BLaER1 treated with 17β-estradiol and CSF1 and Interleukin-3, amounts not matched to agents 10 nM and 100 nM (cell line): ENCODE measurements around the gene STK39.
"Not testable (repeated sequence)": the region's sequence is repeated elsewhere in the genome, so short reads cannot be mapped to it uniquely, and the experiment has no call there.

ENCODE experiments used
- H3K27ac ChIP-seq, 11 experiments: shearing (Covaris generic); formaldehyde crosslinking; 2 replicates each; pipeline ENCODE4 v1.8.1; 2022
- H3K27me3 ChIP-seq, 11 experiments: shearing (Covaris generic); formaldehyde crosslinking; 2 replicates each; pipeline ENCODE4 v1.8.1; 2022
- H3K36me3 ChIP-seq, 11 experiments: shearing (Covaris generic); formaldehyde crosslinking; 2 replicates each; pipeline ENCODE4 v1.8.1; 2022
- H3K4me1 ChIP-seq, 10 experiments: shearing (Covaris generic); formaldehyde crosslinking; 2 replicates each; pipeline ENCODE4 v1.8.1; 2022
- H3K4me2 ChIP-seq, 11 experiments: shearing (Covaris generic); formaldehyde crosslinking; 2 replicates each; pipeline ENCODE4 v1.8.1; 2022
- H3K4me3 ChIP-seq, 10 experiments: shearing (Covaris generic); formaldehyde crosslinking; 2 replicates each; pipeline ENCODE4 v1.8.1; 2022
- H3K9ac ChIP-seq, 11 experiments: shearing (Covaris generic); formaldehyde crosslinking; 2 replicates each; pipeline ENCODE4 v1.8.1; 2022
- H3K9me3 ChIP-seq, 11 experiments: shearing (Covaris generic); formaldehyde crosslinking; replicated peaks in 1 of 11; 2 replicates each; pipeline ENCODE4 v1.8.1; 2022
- H4K20me1 ChIP-seq, 11 experiments: shearing (Covaris generic); formaldehyde crosslinking; 2 replicates each; pipeline ENCODE4 v1.8.1; 2022
- Cebpa-rat ChIP-seq, 11 experiments: shearing (Covaris generic); IDR thresholded peaks; 2 replicates each; pipeline ENCODE4 v1.8.1; 2022

The STK39 gene

DNA sequence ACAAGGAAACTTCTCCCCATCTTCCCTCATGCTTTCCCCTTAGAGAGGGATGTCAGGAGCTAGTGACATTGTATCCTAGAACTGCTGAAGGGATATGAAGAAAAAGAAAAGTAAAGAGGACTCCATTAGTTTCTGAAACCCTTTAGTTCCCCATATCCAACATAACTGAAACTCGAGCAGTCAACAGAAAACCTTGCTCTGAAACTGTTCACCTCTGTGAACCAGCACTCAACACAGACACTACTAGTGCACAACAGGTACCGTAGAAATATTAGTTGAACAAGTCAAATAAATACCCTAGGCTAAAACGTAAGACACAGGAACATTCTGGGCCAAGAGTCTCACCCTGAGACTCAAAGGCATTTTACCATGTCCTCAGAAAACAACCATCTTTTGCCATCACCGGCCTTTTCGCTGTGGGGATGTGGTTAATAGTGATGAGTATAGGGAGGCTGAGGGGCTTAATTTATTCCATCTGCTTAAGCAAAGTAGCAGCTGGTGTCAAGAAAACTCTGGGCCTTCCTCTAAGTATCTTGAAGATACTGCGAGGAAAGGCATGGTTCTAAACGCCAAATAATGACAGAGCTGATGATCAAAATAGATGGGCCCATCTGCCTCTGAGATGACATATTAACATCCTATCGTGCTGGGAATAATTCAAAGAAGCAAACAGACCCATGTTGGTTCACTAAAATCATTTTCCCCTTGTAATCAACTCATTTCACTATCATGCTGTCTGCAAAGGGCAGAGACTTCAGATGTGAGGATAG is 156.8 kb downstream of the STK39 start:
- Histone ChIP-seq H3K4me1 (peaks cover 7 to 30% (median 13%) of the 10 kb centered on the region in 10 experiments; a peak in 18 of 20 replicates), H4K20me1 (no peaks in the 10 kb centered on the region; a peak in 1 of 22 replicates), H3K9ac (no peak overlapping the region), H3K9me3 (0 out of 22 replicates have a peak, but pooled peaks cover 0 to 8% (median 0%) of the 10 kb centered on the region in 11 experiments), H3K27me3 (no peaks in the 10 kb centered on the region), H3K4me3 (no peak overlapping the region), H3K4me2 (no peak overlapping the region), H3K27ac (no peak overlapping the region), H3K36me3 (peaks cover 8 to 99% (median 64%) of the 10 kb centered on the region in 11 experiments; a peak in 20 of 22 replicates)
- TF ChIP-seq Cebpa-rat (IDR thresholded peaks at IDR 0.05), result no peak

DNA sequence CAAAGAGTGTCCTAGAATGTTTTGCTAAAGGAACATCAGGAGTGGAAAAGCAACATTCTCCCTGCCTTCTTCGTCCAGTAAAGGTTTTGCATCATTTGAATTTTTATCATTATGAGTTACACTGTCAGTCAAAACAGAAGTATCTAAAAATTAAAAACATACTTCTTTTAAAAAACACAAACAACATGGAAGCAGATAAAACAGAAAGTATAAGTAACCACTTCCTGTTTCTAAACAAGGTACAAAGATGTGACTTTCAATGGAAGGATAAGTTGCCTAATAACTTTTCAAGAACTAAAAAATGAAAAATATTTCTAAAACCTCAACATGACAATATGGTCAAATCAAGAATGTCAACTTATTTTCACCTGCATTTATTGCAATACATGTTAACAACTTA is 158.2 kb downstream of the STK39 start:
- peak overlapping the region in 5 of 11 experiments; percentile 13 to 39 (median 23); a peak in 4 of 22 replicates for H3K27ac ChIP-seq
- H3K9me3 ChIP-seq, result 0 out of 22 replicates have a peak, but pooled peaks cover 0 to 8% (median 0%) of the 10 kb centered on the region in 11 experiments
- H3K36me3 ChIP-seq, result peaks cover 8 to 99% (median 58%) of the 10 kb centered on the region in 11 experiments; a peak in 20 of 22 replicates
- no peak overlapping the region for H3K4me3 ChIP-seq
- no peak overlapping the region for H3K9ac ChIP-seq
- H3K27me3 ChIP-seq, result no peaks in the 10 kb centered on the region
- no peak for TF ChIP-seq Cebpa-rat (IDR thresholded peaks at IDR 0.05)
- H3K4me1 ChIP-seq, result peaks cover 7 to 30% (median 13%) of the 10 kb centered on the region in 10 experiments; a peak in 18 of 20 replicates
- peak overlapping the region in 9 of 11 experiments; percentile 12 to 54 (median 29); a peak in 10 of 22 replicates for H3K4me2 ChIP-seq
- H4K20me1 ChIP-seq, result no peaks in the 10 kb centered on the region; a peak in 1 of 22 replicates

DNA sequence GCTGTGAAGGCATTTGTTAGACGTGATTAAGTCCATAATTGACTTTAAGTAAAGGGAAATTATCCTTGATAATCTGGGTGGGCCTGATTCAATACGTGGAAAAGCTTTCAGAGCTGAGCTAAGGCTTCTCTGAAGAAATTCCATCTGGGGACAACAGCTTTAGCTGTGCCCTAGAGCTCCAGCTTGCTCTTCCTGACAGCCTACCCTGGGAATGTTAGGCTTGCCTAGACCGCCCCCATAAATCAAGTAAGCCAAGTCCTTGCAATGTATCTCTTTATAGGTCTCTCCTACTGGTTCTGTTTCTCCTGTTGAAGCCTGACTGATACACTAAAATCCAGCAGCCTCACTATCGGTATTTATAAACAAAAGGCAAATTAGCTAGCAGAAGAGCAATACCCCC is 160.0 kb downstream of the STK39 start:
- Histone ChIP-seq H3K4me2 (no peak overlapping the region), H3K36me3 (peaks cover 0 to 99% (median 67%) of the 10 kb centered on the region in 11 experiments; a peak in 19 of 22 replicates), H3K27ac (no peak overlapping the region), H3K9ac (no peak overlapping the region), H3K9me3 (peaks cover 0 to 14% (median 3%) of the 10 kb centered on the region in 11 experiments; a peak in 11 of 22 replicates), H3K4me3 (no peak overlapping the region), H3K4me1 (peaks cover 7 to 30% (median 13%) of the 10 kb centered on the region in 10 experiments; a peak in 18 of 20 replicates), H4K20me1 (no peaks in the 10 kb centered on the region; a peak in 1 of 22 replicates), H3K27me3 (no peaks in the 10 kb centered on the region)
- TF ChIP-seq Cebpa-rat (IDR thresholded peaks at IDR 0.05), result no peak

GRCh38 chr2:168086851-168087250 is 160.5 kb downstream of the STK39 start:
- H3K4me3 ChIP-seq, result no peak overlapping the region
- no peaks in the 10 kb centered on the region for H3K27me3 ChIP-seq
- no peak for TF ChIP-seq Cebpa-rat (IDR thresholded peaks at IDR 0.05)
- H3K4me2 ChIP-seq, result no peak overlapping the region
- H4K20me1 ChIP-seq, result no peaks in the 10 kb centered on the region; a peak in 1 of 22 replicates
- peaks cover 2 to 99% (median 66%) of the 10 kb centered on the region in 11 experiments; a peak in 19 of 22 replicates for H3K36me3 ChIP-seq
- no peak overlapping the region for H3K9ac ChIP-seq
- H3K4me1 ChIP-seq, result peaks cover 7 to 30% (median 13%) of the 10 kb centered on the region in 10 experiments; a peak in 18 of 20 replicates
- H3K9me3 ChIP-seq, result peaks cover 0 to 19% (median 9%) of the 10 kb centered on the region in 11 experiments; a peak in 16 of 22 replicates
- no peak overlapping the region for H3K27ac ChIP-seq

DNA sequence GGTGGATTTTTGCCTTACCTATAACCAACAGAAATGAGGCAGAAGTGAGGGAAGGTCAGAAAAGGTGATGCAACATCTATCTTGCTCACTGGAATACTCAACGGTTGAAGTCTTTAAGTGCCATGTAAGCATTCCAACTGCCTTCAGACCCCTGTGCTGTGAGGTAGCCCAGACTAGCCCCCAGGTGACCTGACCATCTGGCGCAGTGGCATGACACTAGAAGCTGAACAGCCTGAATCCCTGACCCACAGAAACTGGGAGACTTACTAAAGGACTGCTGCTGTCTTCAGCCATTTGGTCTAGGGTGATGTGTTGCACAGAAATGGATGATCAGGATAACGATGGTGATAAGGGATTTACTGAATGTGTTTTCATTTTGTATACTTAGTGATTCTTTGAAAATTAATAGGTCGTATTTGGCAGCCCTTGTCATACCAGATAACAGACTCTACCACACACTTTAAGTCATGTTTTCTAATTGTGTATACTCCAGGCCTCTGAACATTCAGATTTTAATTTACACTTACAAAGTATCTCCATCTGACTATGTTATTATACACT is 161.5 kb downstream of the STK39 start:
- Histone ChIP-seq H3K9ac (no peak overlapping the region), H3K4me2 (no peak overlapping the region; a peak in 1 of 22 replicates), H3K9me3 (peaks cover 3 to 26% (median 14%) of the 10 kb centered on the region in 11 experiments; a peak in 16 of 22 replicates), H3K27ac (no peak overlapping the region), H3K27me3 (no peaks in the 10 kb centered on the region), H3K4me1 (peaks cover 7 to 30% (median 13%) of the 10 kb centered on the region in 10 experiments; a peak in 18 of 20 replicates), H3K36me3 (peaks cover 8 to 99% (median 72%) of the 10 kb centered on the region in 11 experiments; a peak in 21 of 22 replicates), H4K20me1 (no peaks in the 10 kb centered on the region; a peak in 1 of 22 replicates), H3K4me3 (no peak overlapping the region)
- TF ChIP-seq Cebpa-rat (IDR thresholded peaks at IDR 0.05), result 0 out of 22 replicates have a peak, but pooled peaks of 1 of the 11 experiments have one; percentile 13

GRCh38 chr2:168084288-168084687 is 163.1 kb downstream of the STK39 start:
- Histone ChIP-seq H3K36me3 (peaks cover 11 to 96% (median 75%) of the 10 kb centered on the region in 11 experiments; a peak in 21 of 22 replicates), H3K27ac (no peak overlapping the region), H4K20me1 (no peaks in the 10 kb centered on the region), H3K27me3 (no peaks in the 10 kb centered on the region), H3K4me3 (no peak overlapping the region), H3K9me3 (peaks cover 3 to 26% (median 14%) of the 10 kb centered on the region in 11 experiments; a peak in 16 of 22 replicates), H3K4me2 (no peak overlapping the region), H3K9ac (no peak overlapping the region), H3K4me1 (peaks cover 3 to 21% (median 5%) of the 10 kb centered on the region in 10 experiments; a peak in 15 of 20 replicates)
- no peak for TF ChIP-seq Cebpa-rat (IDR thresholded peaks at IDR 0.05)

DNA sequence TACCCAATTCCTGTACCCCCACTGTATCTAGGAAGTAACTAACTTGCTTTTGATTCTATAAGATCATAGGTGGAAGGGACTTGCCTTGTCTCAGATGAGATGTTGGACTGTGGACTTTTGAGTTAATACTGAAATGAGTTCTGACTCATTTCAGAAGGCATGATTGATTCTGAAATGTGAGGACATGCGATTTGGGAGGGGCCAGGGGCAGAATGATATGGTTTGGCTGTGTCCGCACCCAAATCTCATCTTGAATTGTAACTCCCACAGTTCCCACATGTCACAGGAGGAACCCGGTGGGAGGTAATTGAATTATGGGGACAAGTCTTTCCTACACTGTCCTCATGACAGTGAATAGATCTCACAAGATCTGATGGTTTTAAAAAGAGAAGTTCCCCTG is 165.9 kb downstream of the STK39 start:
- not testable (repeated sequence) for H3K4me2 ChIP-seq, H4K20me1 ChIP-seq, H3K9ac ChIP-seq, H3K27me3 ChIP-seq, H3K4me3 ChIP-seq, H3K27ac ChIP-seq, H3K4me1 ChIP-seq
- peaks cover 11 to 97% (median 71%) of the 10 kb centered on the region in 11 experiments; a peak in 21 of 22 replicates for H3K36me3 ChIP-seq
- peaks cover 3 to 26% (median 14%) of the 10 kb centered on the region in 11 experiments; a peak in 16 of 22 replicates for H3K9me3 ChIP-seq

DNA sequence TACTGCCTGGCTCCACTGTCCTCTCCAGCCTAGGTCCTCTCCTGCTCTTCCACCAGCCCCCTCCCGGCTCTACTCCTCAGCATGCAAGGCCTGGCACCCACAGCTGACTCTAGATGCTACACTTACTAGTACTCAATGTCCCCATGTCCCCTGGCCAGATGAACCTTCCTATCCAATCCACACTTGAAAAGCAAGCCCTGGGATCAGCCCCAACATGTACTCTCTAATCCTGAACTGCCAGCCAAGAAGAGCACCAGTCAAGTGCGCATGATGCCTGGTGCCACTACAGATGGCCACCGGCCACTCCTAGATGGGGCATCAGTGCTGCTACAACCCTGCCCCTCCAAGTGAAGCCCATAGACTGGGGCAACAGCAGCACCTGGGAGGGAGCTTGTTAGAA is 168.2 kb downstream of the STK39 start:
- no peaks in the 10 kb centered on the region for H3K27me3 ChIP-seq
- no peak overlapping the region for H3K4me3 ChIP-seq
- peaks cover 20 to 97% (median 71%) of the 10 kb centered on the region in 11 experiments for H3K36me3 ChIP-seq
- no peak overlapping the region for H3K27ac ChIP-seq
- no peaks in the 10 kb centered on the region for H3K4me1 ChIP-seq
- no peak overlapping the region for H3K9ac ChIP-seq
- no peak overlapping the region for H3K4me2 ChIP-seq
- H3K9me3 ChIP-seq, result peaks cover 3 to 21% (median 14%) of the 10 kb centered on the region in 11 experiments; a peak in 16 of 22 replicates
- no peaks in the 10 kb centered on the region; a peak in 1 of 22 replicates for H4K20me1 ChIP-seq
- no peak for TF ChIP-seq Cebpa-rat (IDR thresholded peaks at IDR 0.05)

- no peaks in the 10 kb centered on the region; a peak in 1 of 22 replicates for H4K20me1 ChIP-seq
- no peak overlapping the region for H3K4me3 ChIP-seq
- no peak overlapping the region for H3K9ac ChIP-seq
- no peaks in the 10 kb centered on the region for H3K4me1 ChIP-seq
- H3K9me3 ChIP-seq, result peaks cover 0 to 12% (median 3%) of the 10 kb centered on the region in 11 experiments; a peak in 15 of 22 replicates
- no peak overlapping the region for H3K4me2 ChIP-seq
- no peak for TF ChIP-seq Cebpa-rat (IDR thresholded peaks at IDR 0.05)
- H3K27me3 ChIP-seq, result no peaks in the 10 kb centered on the region
- H3K27ac ChIP-seq, result no peak overlapping the region
- peaks cover 33 to 98% (median 73%) of the 10 kb centered on the region in 11 experiments for H3K36me3 ChIP-seq
These were observed 170.7 kb downstream of the STK39 start for GRCh38 chr2:168076731-168077130.
